Kidney (tissue), 14 donors: ENCODE data around the gene PPP1CA. TPM values are rescaled to one million over a fixed set of nuclear protein-coding genes. Genes with fewer than 3 reads are reported as not detected.

Experiments used
- DNase-seq, 5 donors: peaks; one replicate each; pipeline ENCODE4 v3.0.0-alpha.2; 2013 to 2020
- FAIRE-seq: peaks from 2 replicates; lab custom pipeline; 2012; peaks lifted over from hg19 to GRCh38; lab: Jason Lieb, UNC
- H3K27ac ChIP-seq, 2 donors: one replicate each; pipeline ENCODE4 v1.7.0; 2013; ENCODE audit warnings: low read depth in 2 of 2, low read length in 2 of 2, inconsistent platforms in 1 of 2
- H3K27me3 ChIP-seq: one replicate; pipeline ENCODE4 v1.7.1; 2013; ENCODE audit warnings: low read length, inconsistent platforms; ENCODE audit not compliant: control insufficient read depth, insufficient read depth
- H3K36me3 ChIP-seq, 3 donors: one replicate each; pipeline versions ENCODE4 v1.7.0 to v1.7.1; 2013; ENCODE audit warnings: low read length in 3 of 3, control low read depth in 1 of 3, inconsistent platforms in 1 of 3; ENCODE audit not compliant: insufficient read depth in 3 of 3, control insufficient read depth in 2 of 3
- H3K4me1 ChIP-seq, 3 donors: one replicate each; pipeline versions ENCODE4 v1.7.0 to v1.7.1; 2013; ENCODE audit warnings: low read length in 3 of 3, inconsistent platforms in 1 of 3, low read depth in 1 of 3; ENCODE audit not compliant: control insufficient read depth in 2 of 3, insufficient read depth in 2 of 3
- H3K4me3 ChIP-seq, 3 donors: one replicate each; pipeline versions ENCODE4 v1.7.0 to v1.8.1; 2013; ENCODE audit warnings: low read length in 3 of 3, control low read depth in 1 of 3, inconsistent platforms in 1 of 3
- H3K9ac ChIP-seq, 3 donors: one replicate each; pipeline versions ENCODE4 v1.7.0 to v1.7.1; 2013; ENCODE audit warnings: low read length in 3 of 3, control low read depth in 1 of 3, inconsistent platforms in 1 of 3
- H3K9me3 ChIP-seq, 3 donors: one replicate each; pipeline versions ENCODE4 v1.7.0 to v1.7.1; 2013; ENCODE audit warnings: low read length in 3 of 3, control low read depth in 1 of 3, inconsistent platforms in 1 of 3; ENCODE audit not compliant: control insufficient read depth in 2 of 3, insufficient read depth in 1 of 3
- CTCF ChIP-seq: IDR thresholded peaks from 3 replicates; pipeline ENCODE4 v1.5.1; 2012; ENCODE audit warnings: mild to moderate bottlenecking, moderate library complexity, borderline replicate concordance; ENCODE audit not compliant: insufficient read depth; ENCODE audit errors: extremely low read depth
- intact Hi-C: fragments of 100-400 bp; cut with DNase I; formaldehyde crosslinking; loops from one replicate; pipeline ENCODE4 v1.11.1; 2022
- polyA plus RNA-seq: library from polyadenylated mRNA; stranded (reverse); fragments of 350-450 nt; fragmentation: Illumina TruSeq; extraction: RNeasy Lipid Tissue Mini Kit (QIAGEN cat#74804); gene quantifications from one replicate; pipeline ENCODE4 v1.2.3, GENCODE V29; 2014; ENCODE audit warnings: low read depth, low replicate concordance; ENCODE audit not compliant: insufficient read depth
- total RNA-seq: library from RNA; stranded (reverse); fragmentation: NEBNext Ultra II Directional; extraction: Animal tissue kit (Norgen Biotek cat#: 25700); gene quantifications from one replicate; pipeline ENCODE4 v1.2.1, GENCODE V29; 2021
- donor health status: control.
- donor health status: control.
- donor health status: control.
- donor health status: control.
- donor health status: control.
- donor health status: DM: yes; HTN: yes; CAD: no.
- donor health status: Normal renal cell carcinoma (clear cell type).

The PPP1CA gene
- total and polyA plus RNA-seq, 2 donors from 2014 or later: 155 to 210 TPM

- intact Hi-C loops: no loop called here
- Histone ChIP-seq H3K27ac (no peak overlapping the region), H3K27me3 (no peaks in the 10 kb centered on the region), H3K4me1 (peaks cover 0 to 20% (median 7%) of the 10 kb centered on the region in 3 donors), H3K4me3 (no peak overlapping the region), H3K9ac (no peak overlapping the region), H3K36me3 (peaks cover 0 to 19% (median 2%) of the 10 kb centered on the region in 3 donors), H3K9me3 (no peaks in the 10 kb centered on the region)
- no peak for FAIRE-seq
- no peak for TF ChIP-seq CTCF
- DNase-seq: no peak
Observed at GRCh38 chr11:67397536-67397935, 4.1 kb downstream of the PPP1CA start.

- DNase-seq: no peak
- intact Hi-C loops: no loop called here
- TF ChIP-seq CTCF: no peak
- H3K9me3 ChIP-seq: no peaks in the 10 kb centered on the region
- H3K9ac ChIP-seq: no peak overlapping the region
- H3K27ac ChIP-seq: no peak overlapping the region
- H3K4me1 ChIP-seq: peaks cover 0 to 20% (median 8%) of the 10 kb centered on the region in 3 donors
- H3K4me3 ChIP-seq: no peak overlapping the region
- no peak for FAIRE-seq
- peaks cover 0 to 19% (median 2%) of the 10 kb centered on the region in 3 donors for H3K36me3 ChIP-seq
- no peaks in the 10 kb centered on the region for H3K27me3 ChIP-seq
Observed at GRCh38 chr11:67396587-67397389, 4.9 kb downstream of the PPP1CA start.

GRCh38 chr11:67396259-67396581 is 5.4 kb downstream of the PPP1CA start:
- Histone ChIP-seq H3K9ac (no peak overlapping the region), H3K4me3 (no peak overlapping the region), H3K36me3 (peaks cover 0 to 19% (median 2%) of the 10 kb centered on the region in 3 donors), H3K4me1 (peaks cover 0 to 20% (median 8%) of the 10 kb centered on the region in 3 donors), H3K9me3 (no peaks in the 10 kb centered on the region), H3K27ac (no peak overlapping the region), H3K27me3 (no peaks in the 10 kb centered on the region)
- DNase-seq (no peak), FAIRE-seq (no peak)
- intact Hi-C loops: no loop called here
- TF ChIP-seq CTCF: no peak
